K562 (cell line): ENCODE results near the gene PAGE1. TPM values are rescaled to one million over a fixed set of nuclear protein-coding genes. Genes with fewer than 3 reads are reported as not detected.

Experiments used
- ATAC-seq: fragments of 200-7000 bp; cut with Tn5 transposase; 3 replicates; pipeline ENCODE4 v1.9.1; 2020; ENCODE audit warnings: moderate library complexity
- Bru-seq: library from RNA; stranded (reverse); fragments of 400-500 nt; gene quantifications from one replicate; lab custom pipeline; 2021; lab: Mats Ljungman, UMichigan
- BruChase-seq, 2 experiments: library from RNA; stranded (reverse); fragments of 400-500 nt; gene quantifications; one replicate each; lab custom pipeline; 2021; lab: Mats Ljungman, UMichigan
- BruUV-seq: library from RNA; stranded (reverse); fragments of 400-500 nt; replicated peaks from 2 replicates; lab custom pipeline; 2021; lab: Mats Ljungman, UMichigan
- CTCF ChIA-PET: fragments of 300-600 bp; formaldehyde crosslinking; extraction: SDS; loops from one replicate; lab custom pipeline; 2021; ENCODE audit warnings: low intra/inter-chr PET ratio; lab: Yijun Ruan, JAX
- POLR2A ChIA-PET: fragments of 300-600, 350-650 bp; sonication (Branson Sonifier 250); formaldehyde crosslinking; extraction: SDS; loops from one replicate; lab custom pipeline; 2021; ENCODE audit warnings: antibody characterized with exemption, inconsistent platforms; lab: Yijun Ruan, JAX
- DNase-seq, 4 experiments: peaks; one replicate each; pipeline versions ENCODE4 v3.0.0 to v3.0.0-alpha.2; 2011 to 2018; ENCODE audit warnings: low spot score in 3 of 4, mixed read lengths in 3 of 4; ENCODE audit errors: extremely low read depth in 1 of 4
- FAIRE-seq: peaks from 2 replicates; lab custom pipeline; 2011; peaks lifted over from hg19 to GRCh38; lab: Jason Lieb, UNC
- H2AFZ ChIP-seq: 2 replicates; pipeline ENCODE4 v1.6.0; 2011; ENCODE audit warnings: low read depth, low read length, control low read depth, inconsistent platforms
- H3K27ac ChIP-seq: fragments of 200-600 bp; 3 replicates; pipeline ENCODE4 v1.8.0; 2011; ENCODE audit warnings: low read depth, mild to moderate bottlenecking, control low read depth, inconsistent platforms, low read length, moderate library complexity, mixed read lengths; ENCODE audit errors: extremely low read depth
- H3K27me3 ChIP-seq, 2 experiments: fragments of 300-600 bp in 1 of 2; 2 replicates in 1 of 2; 3 replicates in 1 of 2; pipeline versions ENCODE4 v1.6.0 to v1.8.0; 2011; ENCODE audit warnings: inconsistent platforms in 2 of 2, low read length in 2 of 2, mild to moderate bottlenecking in 1 of 2, mixed read lengths in 1 of 2, moderate library complexity in 1 of 2; ENCODE audit not compliant: control insufficient read depth in 2 of 2, insufficient read depth in 2 of 2
- H3K36me3 ChIP-seq: fragments of 300-600 bp; 3 replicates; pipeline ENCODE4 v1.8.0; 2011; ENCODE audit warnings: mild to moderate bottlenecking, low read length, inconsistent platforms; ENCODE audit not compliant: control insufficient read depth, insufficient read depth
- H3K4me1 ChIP-seq, 2 experiments: fragments of 200-600 bp in 1 of 2; replicated peaks in 1 of 2; 2 replicates in 1 of 2; 3 replicates in 1 of 2; pipeline versions ENCODE4 v1.5.1 to v1.8.0; 2011; ENCODE audit warnings: inconsistent platforms in 2 of 2, low read length in 2 of 2, mild to moderate bottlenecking in 1 of 2, mixed read lengths in 1 of 2, moderate library complexity in 1 of 2; ENCODE audit not compliant: control insufficient read depth in 2 of 2, insufficient read depth in 2 of 2
- H3K4me2 ChIP-seq: 2 replicates; pipeline ENCODE4 v1.6.1; 2011; ENCODE audit warnings: low read length, control low read depth, inconsistent platforms, mixed read lengths; ENCODE audit not compliant: insufficient read depth
- H3K4me3 ChIP-seq: fragments of 200-600 bp; sonication (generic), shearing (Covaris generic); 2 replicates; pipeline ENCODE4 v1.5.1; 2016; ENCODE audit warnings: control low read depth, inconsistent platforms
- H3K79me2 ChIP-seq: fragments of 200-600 bp; 3 replicates; pipeline ENCODE4 v1.8.0; 2011; ENCODE audit warnings: low read length, inconsistent platforms; ENCODE audit not compliant: control insufficient read depth, insufficient read depth
- H3K9ac ChIP-seq, 2 experiments: 2 replicates each; pipeline versions ENCODE4 v1.6.0 to v1.6.1; 2011; ENCODE audit warnings: low read depth in 2 of 2, low read length in 2 of 2, control low read depth in 1 of 2, inconsistent platforms in 1 of 2, mild to moderate bottlenecking in 1 of 2, mixed read lengths in 1 of 2; ENCODE audit not compliant: insufficient read depth in 1 of 2
- H3K9me1 ChIP-seq: one replicate; pipeline ENCODE4 v1.6.0; 2011; ENCODE audit warnings: inconsistent platforms, mild to moderate bottlenecking, low read length, moderate library complexity; ENCODE audit not compliant: control insufficient read depth, insufficient read depth
- H3K9me3 ChIP-seq: replicated peaks from 2 replicates; pipeline ENCODE4 v1.5.1; 2011; ENCODE audit warnings: low read depth, low read length, inconsistent platforms; ENCODE audit not compliant: control insufficient read depth, insufficient read depth
- H4K20me1 ChIP-seq: replicated peaks from 2 replicates; pipeline ENCODE4 v1.6.1; 2011; ENCODE audit warnings: low read length, inconsistent platforms, mixed read lengths; ENCODE audit not compliant: control insufficient read depth, insufficient read depth
- ATF7 ChIP-seq: fragments of 450-650 bp; IDR thresholded peaks from 2 replicates; pipeline ENCODE4 v1.7.1; 2014; ENCODE audit warnings: mild to moderate bottlenecking, moderate library complexity
- CREB1 ChIP-seq, 2 experiments: sonication (generic) in 1 of 2; formaldehyde crosslinking in 1 of 2; IDR thresholded peaks; 2 replicates each; pipeline versions ENCODE4 v1.6.1 to v1.8.0; 2012 to 2022; ENCODE audit warnings: inconsistent platforms in 1 of 2, mild to moderate bottlenecking in 1 of 2, missing genetic modification reagents in 1 of 2, moderate library complexity in 1 of 2
- L3MBTL2 ChIP-seq: fragments of 450-650 bp; IDR thresholded peaks from 2 replicates; pipeline ENCODE4 v1.6.1; 2016; ENCODE audit warnings: mild to moderate bottlenecking, moderate library complexity
- NCOA1 ChIP-seq: fragments of 450-650 bp; IDR thresholded peaks from 2 replicates; pipeline ENCODE4 v1.6.1; 2016; ENCODE audit warnings: low read depth
- SMARCA4 ChIP-seq: fragments of 450-650 bp; IDR thresholded peaks from 2 replicates; pipeline ENCODE4 v1.6.1; 2016
- U2AF2 ChIP-seq: fragments of 200-400 bp; formaldehyde crosslinking; optimal IDR thresholded peaks from 2 replicates; pipeline ENCODE3; 2017; ENCODE audit warnings: low read depth, mild to moderate bottlenecking, low read length
- ZNF551 ChIP-seq: fragments of 250-450 bp; sonication (Bioruptor Pico); IDR thresholded peaks from 2 replicates; pipeline ENCODE4 v1.5.0; 2021; ENCODE audit warnings: mild to moderate bottlenecking, moderate library complexity
- WGBS: fragments of 100-300 bp; shearing (Covaris generic); methylation state at CpG from one replicate; pipeline ENCODE4 v1.1.6; 2016; ENCODE audit warnings: low coverage, mixed read lengths; ENCODE audit not compliant: insufficient coverage; ENCODE audit errors: missing lambda C conversion rate; 5-methylcytosine and 5-hydroxymethylcytosine counted together
- in situ Hi-C: fragments of 300-500 bp; cut with MboI; formaldehyde crosslinking; loops from 4 replicates; pipeline ENCODE4 v1.15.0; 2018; ENCODE audit warnings: inconsistent platforms, mixed read lengths
- intact Hi-C: fragments of 100-400 bp; cut with micrococcal nuclease; formaldehyde crosslinking; loops from 2 replicates; pipeline ENCODE4 v1.14.2; 2022
- long read RNA-seq, 3 experiments: library from polyadenylated mRNA in 2 of 3; library from RNA in 1 of 3; unstranded in 2 of 3; stranded (forward) in 1 of 3; transcript quantifications; one replicate each; pipeline ENCODE4 v2.0.0, GENCODE V29; 2019 to 2022
- polyA minus RNA-seq, 3 experiments: library from RNA; depleted of rRNA, polyadenylated mRNA; stranded (reverse); fragments of >200 nt; gene quantifications; 2 replicates each; pipeline ENCODE4 v1.2.3, GENCODE V29; 2011
- polyA plus RNA-seq, 8 experiments: library from polyadenylated mRNA; depleted of rRNA in 4 of 8; stranded (reverse) in 5 of 8; unstranded in 3 of 8; fragments of >200 nt; fragmentation: Nextera tagmentation in 2 of 8; fragmentation: Illumina TruSeq in 1 of 8; extraction: Ambion mirVana in 2 of 8; extraction: Trizol in 1 of 8; gene quantifications; 2 replicates each; pipeline versions ENCODE4 v1.2.1 to v1.2.3, GENCODE V29; 2011 to 2014; ENCODE audit warnings: inconsistent platforms in 1 of 8, missing spikeins in 1 of 8
- total RNA-seq, 7 experiments: library from RNA; depleted of rRNA in 6 of 7; stranded (reverse); fragments of >200 nt in 6 of 7; fragmentation: Illumina TruSeq in 2 of 7; extraction: Trizol in 2 of 7; gene quantifications; 2 replicates each; pipeline versions ENCODE4 v1.2.1 to v1.2.3, GENCODE V29; 2011 to 2021; ENCODE audit warnings: low replicate concordance in 1 of 7

PAGE1 gene
- total RNA-seq (2011; cell fraction: chromatin; rRNA removed; ENCODE audit: low replicate concordance), result 4.1 and 4.6 TPM in 2 replicates
- total RNA-seq (2011; cell fraction: nucleolus; rRNA removed), result 3.3 and 10.4 TPM in 2 replicates
- total RNA-seq (2011; cell fraction: nucleoplasm; rRNA removed), result 7.4 and 12.8 TPM in 2 replicates
- total RNA-seq (2014; rRNA removed) (113 and 151 TPM in 2 replicates), total RNA-seq (2014; rRNA removed; fragmentation: Illumina TruSeq; extraction: Trizol) (109 and 123 TPM in 2 replicates), total RNA-seq (2015; rRNA removed; fragmentation: Illumina TruSeq; extraction: Trizol) (67.6 and 69.8 TPM in 2 replicates), total RNA-seq (2021) (77.5 and 80.2 TPM in 2 replicates), polyA plus RNA-seq (2011; rRNA removed) (9.0 and 43.5 TPM in 2 replicates), polyA plus RNA-seq (2014; fragmentation: Illumina TruSeq; extraction: Trizol) (90.7 and 104 TPM in 2 replicates), polyA plus RNA-seq (2014; fragmentation: Nextera tagmentation; extraction: Ambion mirVana) (100 to 1,000 TPM; 499 to 520 TPM), polyA plus RNA-seq (2014; rRNA removed) (136 and 157 TPM in 2 replicates), polyA minus RNA-seq (2011; rRNA and poly(A)+ RNA removed) (5.4 and 19.6 TPM in 2 replicates), Bru-seq, nascent RNA (percentile 60 among the genes with signal in this experiment), BruChase-seq, experiment 1, labeled RNA remaining after a 2-hour chase (percentile 58 among the genes with signal in this experiment), BruChase-seq, experiment 2, labeled RNA remaining after a 6-hour chase (percentile 60 among the genes with signal in this experiment)
- 10.9 and 18.3 TPM in 2 replicates for polyA plus RNA-seq (2011; cell fraction: cytosol; rRNA removed)
- polyA plus RNA-seq (2011; cell fraction: nucleus; rRNA removed), result 4.7 and 9.4 TPM in 2 replicates
- 69.8 and 111 TPM in 2 replicates for polyA plus RNA-seq (2012)
- polyA minus RNA-seq (2011; cell fraction: cytosol; rRNA and poly(A)+ RNA removed), result 4.7 TPM in 1 of 2 replicates, not detected in the other
- 0.78 and 1.1 TPM in 2 replicates for polyA minus RNA-seq (2011; cell fraction: nucleus; rRNA and poly(A)+ RNA removed)
- long read RNA-seq, experiment 1, transcript PAGE1-201 (6 exons, 665 nt), result major isoform, 57 of 105 reads
- long read RNA-seq, experiment 1, partial matches to known transcripts, result 39 of 105 reads
- long read RNA-seq, experiment 1, other reads (novel, unspliced or antisense), result 9 of 105 reads
- long read RNA-seq, experiment 2, transcript PAGE1-201 (6 exons, 665 nt), result major isoform, 34 of 76 reads
- long read RNA-seq, experiment 2, partial matches to known transcripts, result 4 of 76 reads
- long read RNA-seq, experiment 2, other reads (novel, unspliced or antisense), result 38 of 76 reads
- long read RNA-seq, experiment 3, transcript PAGE1-201 (6 exons, 665 nt), result major isoform, 39 of 45 reads
- long read RNA-seq, experiment 3, partial matches to known transcripts, result 1 of 45 reads
- long read RNA-seq, experiment 3, other reads (novel, unspliced or antisense), result 5 of 45 reads

DNA sequence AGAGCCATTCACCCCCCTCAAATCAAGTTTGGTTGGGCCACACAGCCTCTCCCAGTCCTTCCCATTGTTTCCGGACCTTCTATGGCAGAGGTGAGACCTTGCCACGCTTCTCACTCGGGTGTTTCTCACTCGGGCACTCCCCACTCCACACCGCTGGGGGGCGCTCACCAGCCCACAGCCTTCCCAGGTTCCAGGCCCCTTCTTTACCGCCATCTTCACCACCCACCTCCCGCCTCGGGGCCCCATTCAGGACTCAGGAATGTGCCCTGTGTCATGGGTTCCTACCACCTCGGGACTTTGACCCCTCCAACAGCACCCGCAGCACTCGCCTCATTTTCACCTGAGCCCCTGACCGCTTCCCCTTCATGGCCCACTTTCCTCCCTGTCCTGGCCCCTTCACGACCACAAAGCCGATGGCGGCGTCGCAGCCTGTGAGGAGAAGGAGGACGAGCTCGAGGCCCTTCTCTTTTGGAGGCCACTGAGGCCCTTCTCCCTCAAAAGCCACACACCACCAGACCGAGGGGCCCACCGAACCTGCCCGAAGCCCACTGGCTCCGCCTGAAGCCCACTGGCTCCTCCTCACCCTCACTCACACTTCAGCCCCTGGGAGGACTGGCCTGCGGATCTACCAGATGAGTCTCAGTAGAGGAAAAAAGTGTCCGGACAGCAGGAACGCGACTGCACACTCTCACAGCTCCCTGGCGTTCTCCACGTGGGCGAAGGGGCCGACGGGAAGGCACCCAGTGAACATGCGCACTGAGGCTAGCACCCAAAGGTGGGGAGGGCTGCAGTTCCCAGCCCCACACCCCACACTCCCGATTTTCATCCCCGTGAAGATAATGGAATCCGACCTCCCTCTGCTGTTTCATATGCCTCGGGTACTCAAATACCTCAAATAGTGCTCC, at the start of gene PAGE1:
PAGE1 (minus strand) TSS at position 709 of the 905 bp plus-strand sequence. CDS start 1,214 bp downstream, outside the sequence.
- Histone ChIP-seq H3K27ac (peak within 1 kb of the TSS; percentile 28; the same call in 1 of the 3 replicates), H3K4me3 (peak within 1 kb of the TSS; percentile 23), H3K4me1 (peaks cover 0 to 12% of the 10 kb centered on the region in 2 experiments; a peak in 2 of 5 replicates), H3K9me1 (no peaks in the 10 kb centered on the region), H3K9ac (peak within 1 kb of the TSS; percentile 54 to 82), H3K27me3 (no peaks in the 10 kb centered on the region), H4K20me1 (no peaks in the 10 kb centered on the region), H3K4me2 (peak within 1 kb of the TSS; percentile 70), H3K79me2 (peaks cover 13% of the 10 kb centered on the region), H3K9me3 (no peaks in the 10 kb centered on the region), H3K36me3 (peaks cover 10% of the 10 kb centered on the region; the same call in 1 of the 3 replicates), H2AFZ (peak within 1 kb of the TSS; percentile 85)
- no TSS peak for BruUV-seq
- FAIRE-seq, result no peak
- WGBS, result 11% methylated on average over 25 of the region's 38 CpGs
- DNase-seq, result peak; percentile 32 to 55 (median 50)
- ATAC-seq, result peak; percentile 79
- intact Hi-C loops, result no loop called here
- in situ Hi-C loops, result no loop called here
- POLR2A ChIA-PET, result interaction anchor here (0.6 kb wide), 1 partner anchor 497 kb away, joined by 3 read pairs; no protein-coding TSS in a partner anchor
- CTCF ChIA-PET, result no interaction called here
- TF ChIP-seq L3MBTL2, result peak; percentile 84
- no peak for TF ChIP-seq SMARCA4
- no peak for TF ChIP-seq CREB1 (IDR thresholded peaks at IDR 0.05)
- no peak for TF ChIP-seq CREB1 (CRISPR knock-in tag; IDR thresholded peaks at IDR 0.05)
- TF ChIP-seq ATF7, result no peak
- no peak for TF ChIP-seq U2AF2
- TF ChIP-seq NCOA1, result no peak
- TF ChIP-seq ZNF551 (CRISPR knock-in tag), result no peak
